ENCODE results near the gene CACUL1.

DNA sequence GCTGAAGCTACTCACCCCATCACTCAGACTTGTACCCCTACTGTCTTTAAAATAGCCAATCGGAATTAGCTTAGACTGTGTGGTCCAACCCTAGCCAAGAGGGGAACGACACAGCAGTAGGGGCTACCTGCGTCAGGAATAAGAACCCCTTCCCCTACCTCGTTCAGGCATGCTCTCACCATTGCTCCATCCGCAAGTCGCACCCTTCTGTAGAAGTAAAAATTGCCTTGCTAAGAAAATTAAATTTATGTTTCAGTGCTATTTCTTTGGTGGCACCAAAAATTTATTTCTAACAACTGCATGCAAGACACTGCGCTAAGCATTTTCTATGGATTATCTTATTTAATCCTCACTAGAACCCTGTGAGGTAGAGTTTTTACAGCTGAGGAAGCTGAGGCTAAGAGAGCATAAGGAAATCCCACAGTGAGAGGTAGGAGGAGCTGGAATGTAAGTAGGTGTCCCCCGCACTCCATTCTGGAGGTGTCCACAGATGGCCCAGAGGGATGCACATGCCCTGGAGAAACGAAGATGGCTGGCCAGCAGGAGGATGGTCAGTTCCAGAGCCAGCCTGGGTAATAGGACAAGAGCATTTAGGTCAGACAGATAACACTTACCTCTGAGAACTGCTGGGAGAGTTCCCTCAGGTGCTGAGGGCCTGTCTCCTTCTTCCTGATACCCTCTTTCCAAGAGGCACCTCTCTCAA, 15.3 kb upstream of the CACUL1 start:
- TF ChIP-seq TAF1 (conservative IDR thresholded peaks at IDR 0.05) (no peak), YY1 (IDR thresholded peaks at IDR 0.05) (no peak), GABPA (IDR thresholded peaks at IDR 0.05 in 1 of 2, conservative IDR thresholded peaks at IDR 0.05 in 1 of 2) (no peak)
- TF ChIP-seq, protein P1, sequence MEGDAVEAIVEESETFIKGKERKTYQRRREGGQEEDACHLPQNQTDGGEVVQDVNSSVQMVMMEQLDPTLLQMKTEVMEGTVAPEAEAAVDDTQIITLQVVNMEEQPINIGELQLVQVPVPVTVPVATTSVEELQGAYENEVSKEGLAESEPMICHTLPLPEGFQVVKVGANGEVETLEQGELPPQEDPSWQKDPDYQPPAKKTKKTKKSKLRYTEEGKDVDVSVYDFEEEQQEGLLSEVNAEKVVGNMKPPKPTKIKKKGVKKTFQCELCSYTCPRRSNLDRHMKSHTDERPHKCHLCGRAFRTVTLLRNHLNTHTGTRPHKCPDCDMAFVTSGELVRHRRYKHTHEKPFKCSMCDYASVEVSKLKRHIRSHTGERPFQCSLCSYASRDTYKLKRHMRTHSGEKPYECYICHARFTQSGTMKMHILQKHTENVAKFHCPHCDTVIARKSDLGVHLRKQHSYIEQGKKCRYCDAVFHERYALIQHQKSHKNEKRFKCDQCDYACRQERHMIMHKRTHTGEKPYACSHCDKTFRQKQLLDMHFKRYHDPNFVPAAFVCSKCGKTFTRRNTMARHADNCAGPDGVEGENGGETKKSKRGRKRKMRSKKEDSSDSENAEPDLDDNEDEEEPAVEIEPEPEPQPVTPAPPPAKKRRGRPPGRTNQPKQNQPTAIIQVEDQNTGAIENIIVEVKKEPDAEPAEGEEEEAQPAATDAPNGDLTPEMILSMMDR (IDR thresholded peaks at IDR 0.05; ENCODE audit: low read depth, low read length, missing input control): no peak

Measured in liver (tissue), 3 donors.